Medulla oblongata (tissue), 1 donor: ENCODE measurements around the gene SLC8A3.

Experiments used
- DNase-seq: peaks from one replicate; pipeline ENCODE4 v3.0.0-alpha.2; 2015; ENCODE audit errors: extremely low spot score

SLC8A3 gene

GRCh38 chr14:70118064-70118463 is 70.7 kb downstream of the SLC8A3 start:
- no peak for DNase-seq

DNA sequence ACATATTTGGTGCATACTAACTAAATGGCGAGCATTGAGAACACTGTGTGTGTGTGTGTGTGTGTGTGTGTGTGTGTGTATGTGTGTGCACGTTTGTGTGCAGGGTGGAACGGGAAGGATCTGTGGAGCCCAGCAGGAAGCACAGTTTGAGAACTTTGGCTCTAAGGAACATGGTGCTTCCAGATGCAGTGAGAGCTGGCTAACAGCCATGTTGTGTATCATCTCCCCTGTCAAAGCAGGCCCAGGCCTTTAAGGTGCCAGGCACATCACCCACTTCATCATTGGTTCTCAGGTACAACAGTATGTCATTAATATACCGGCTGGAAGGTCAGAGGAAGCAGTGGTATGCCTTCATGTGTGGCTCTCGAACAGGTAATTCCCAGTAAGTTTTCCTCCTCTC is 72.5 kb downstream of the SLC8A3 start:
- no peak for DNase-seq

DNA sequence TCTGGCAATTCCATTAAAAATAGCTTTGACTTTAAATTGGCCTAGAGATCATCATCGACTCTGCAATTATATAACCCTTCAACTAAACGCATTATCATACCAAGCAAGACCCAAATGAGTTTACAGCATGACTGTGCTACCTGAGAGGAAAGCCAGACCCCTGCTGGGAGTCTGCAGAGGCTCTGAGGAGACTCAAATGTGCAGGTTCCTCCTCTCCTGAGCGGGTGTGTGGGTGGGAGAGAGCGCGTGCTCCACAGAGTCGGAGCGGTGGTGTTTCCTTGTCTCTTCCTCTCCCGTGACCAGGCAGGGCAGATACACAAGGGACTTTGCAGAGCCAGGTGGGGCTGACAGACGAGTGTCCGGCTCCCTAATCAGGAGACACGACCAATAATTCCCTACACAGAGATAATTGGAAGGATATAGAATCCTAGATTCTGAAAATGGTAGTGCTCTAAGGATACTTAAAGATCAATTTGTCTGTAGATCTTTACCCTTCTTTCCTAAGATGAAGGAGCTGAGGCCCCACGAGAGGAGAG is 74.1 kb downstream of the SLC8A3 start:
- no peak for DNase-seq

- DNase-seq, result no peak
Observed at GRCh38 chr14:70113211-70113610, 75.5 kb downstream of the SLC8A3 start.

DNA sequence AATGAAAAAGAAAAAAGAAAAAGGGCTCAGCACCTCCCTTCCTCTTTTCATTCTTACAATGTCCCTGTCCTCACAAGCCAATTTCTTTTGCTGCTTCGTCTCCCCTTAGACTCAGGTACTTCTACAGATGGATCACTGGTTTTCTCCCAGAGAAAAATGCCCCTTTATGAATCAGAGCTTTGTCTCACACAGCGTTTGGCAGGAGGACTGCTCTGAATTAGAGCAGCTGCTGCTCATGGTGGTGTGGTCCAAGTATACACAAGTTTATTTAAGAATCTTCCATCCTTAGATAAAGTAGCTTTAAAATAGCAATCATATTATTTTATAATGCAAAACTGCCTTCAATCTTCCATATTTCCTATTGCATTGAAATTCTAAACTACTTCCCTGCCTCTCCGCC is 80.3 kb downstream of the SLC8A3 start:
- peak; percentile 61 for DNase-seq

- DNase-seq, result no peak
Observed at GRCh38 chr14:70107309-70107708, 81.4 kb downstream of the SLC8A3 start.

DNA sequence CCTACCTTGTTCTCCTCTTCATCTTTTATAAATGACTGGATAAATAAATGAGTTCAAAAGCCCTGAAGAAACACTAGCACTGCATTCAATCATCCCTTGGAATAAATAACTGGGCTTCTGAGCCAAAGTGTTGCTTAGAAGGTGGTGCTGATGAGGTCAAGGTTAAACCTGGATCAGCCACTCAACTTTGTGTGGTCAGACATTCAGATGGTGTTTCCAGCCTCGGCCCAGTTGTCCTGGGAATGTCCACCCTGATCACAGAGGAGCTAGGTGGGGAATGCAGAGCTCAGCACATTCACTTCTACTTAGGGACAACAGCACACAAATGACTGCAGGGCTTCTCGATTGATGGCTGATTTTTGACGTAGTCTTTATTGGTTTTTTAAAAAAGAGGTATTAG is 88.7 kb downstream of the SLC8A3 start:
- DNase-seq, result no peak

DNA sequence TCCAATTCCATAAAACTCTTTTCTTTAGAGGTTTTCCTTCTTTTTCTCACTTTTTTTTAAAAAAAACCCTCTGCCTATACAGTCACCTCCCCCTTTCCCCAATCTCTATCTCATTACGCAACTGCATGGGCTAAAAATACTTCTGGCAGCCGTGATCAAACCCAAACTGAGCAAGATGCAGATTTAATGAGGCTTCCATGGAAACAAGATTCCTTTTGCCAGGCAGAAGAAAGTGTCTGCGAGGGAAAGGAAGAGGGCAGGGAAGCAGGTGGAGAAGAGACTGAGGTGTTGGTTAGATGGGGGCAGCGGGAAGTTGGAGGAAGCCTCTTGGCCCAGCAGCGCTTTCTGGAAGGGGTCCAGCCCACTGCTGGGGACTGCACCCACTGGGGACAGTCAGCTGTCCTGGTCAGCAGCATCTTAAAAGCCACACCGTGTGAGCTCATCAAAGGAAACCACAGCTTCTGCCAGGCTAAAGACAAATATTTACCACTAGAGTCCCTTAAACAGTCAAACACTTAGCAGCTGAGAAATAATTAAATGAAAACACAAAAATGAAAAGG is 90.4 kb downstream of the SLC8A3 start:
- no peak for DNase-seq

DNA sequence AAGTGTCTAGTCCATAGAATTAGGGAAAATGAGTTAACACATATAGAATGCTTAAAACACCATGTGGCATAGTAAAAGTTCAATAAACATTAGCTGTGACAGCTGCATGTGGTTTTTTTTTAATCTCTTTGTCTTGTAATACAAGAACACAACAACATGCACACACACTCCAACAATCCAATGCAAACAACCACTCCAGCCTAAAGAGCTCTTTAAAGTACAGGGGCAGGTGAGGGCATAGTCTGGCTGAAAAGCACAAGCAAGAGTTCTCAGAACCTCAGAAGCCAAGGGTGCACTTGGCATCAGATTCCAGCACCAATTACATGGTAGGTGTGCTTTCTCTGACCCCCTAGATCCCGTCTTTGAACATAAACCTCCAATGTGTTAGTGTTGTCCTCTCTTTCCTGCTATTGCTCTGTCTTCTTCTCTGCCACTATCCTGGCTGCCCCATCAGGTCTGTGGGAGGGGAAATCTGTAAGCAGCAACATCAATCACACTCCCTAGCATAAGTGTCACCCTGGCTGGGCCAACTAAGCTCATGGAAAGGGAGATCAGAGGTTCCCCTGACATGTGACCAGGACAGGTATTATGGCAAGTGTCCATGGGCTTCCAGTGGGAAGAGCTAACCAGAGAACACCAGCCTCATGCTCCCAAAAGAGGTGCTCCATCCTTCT is 91.0 kb downstream of the SLC8A3 start:
- no peak for DNase-seq

GRCh38 chr14:70096866-70097265 is 91.9 kb downstream of the SLC8A3 start:
- no peak for DNase-seq

- DNase-seq, result no peak
Observed at GRCh38 chr14:70094631-70095030, 94.1 kb downstream of the SLC8A3 start.

DNA sequence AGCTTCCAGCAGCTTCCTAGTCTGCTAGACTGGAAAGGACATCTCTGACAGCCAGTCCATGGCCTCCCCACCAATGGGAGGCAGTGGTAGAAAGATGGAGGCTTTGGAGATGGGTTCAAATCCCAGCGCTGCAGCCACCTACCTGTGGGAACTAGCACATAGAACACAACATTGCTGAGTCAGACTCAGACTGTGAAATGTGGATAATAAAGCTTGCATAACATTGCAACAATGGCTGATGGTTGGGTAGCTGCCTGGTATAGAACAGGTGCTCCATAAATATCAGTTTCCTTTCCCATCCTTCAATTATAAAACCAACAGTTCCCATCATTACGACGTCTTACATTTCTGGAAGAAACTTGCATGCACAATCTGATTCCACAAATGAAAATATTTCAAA is 94.6 kb downstream of the SLC8A3 start:
- DNase-seq, result no peak

- DNase-seq, result no peak
Observed at GRCh38 chr14:70093156-70093555, 95.6 kb downstream of the SLC8A3 start.

GRCh38 chr14:70087380-70087697 is 101.4 kb downstream of the SLC8A3 start:
- no peak for DNase-seq

DNA sequence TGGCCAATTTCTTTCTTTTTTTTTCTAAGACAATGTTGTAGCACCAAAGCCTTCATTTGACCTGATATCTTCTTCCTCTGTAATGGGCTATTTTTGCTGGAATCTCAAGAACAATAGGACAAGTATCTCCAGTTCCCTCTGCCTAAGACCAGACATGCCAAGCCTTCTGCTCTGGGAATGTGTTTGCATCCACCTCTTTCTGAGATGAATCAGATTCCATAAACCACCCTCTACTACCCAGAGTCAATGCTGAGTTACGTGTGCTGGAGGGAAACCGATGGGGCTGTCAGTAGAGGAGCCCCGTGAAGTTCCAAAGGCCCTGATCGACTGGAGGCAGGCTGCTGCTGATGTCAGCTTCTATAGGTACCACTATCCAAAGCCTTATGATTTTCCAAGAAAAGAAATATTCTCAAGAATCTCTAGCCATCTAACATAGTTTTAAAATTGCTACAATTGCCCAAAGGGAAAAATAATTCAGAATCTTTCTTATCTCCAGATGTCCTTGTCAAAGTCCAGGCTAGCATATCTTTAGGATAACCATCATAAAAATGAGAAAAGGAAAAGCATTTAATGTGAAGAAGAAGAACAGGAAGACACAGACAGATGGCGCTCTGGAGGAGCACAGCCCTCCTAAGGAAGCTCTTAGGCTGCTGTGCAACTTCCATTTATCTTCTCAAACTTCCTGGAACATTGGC is 101.9 kb downstream of the SLC8A3 start:
- DNase-seq, result peak; percentile 49

DNA sequence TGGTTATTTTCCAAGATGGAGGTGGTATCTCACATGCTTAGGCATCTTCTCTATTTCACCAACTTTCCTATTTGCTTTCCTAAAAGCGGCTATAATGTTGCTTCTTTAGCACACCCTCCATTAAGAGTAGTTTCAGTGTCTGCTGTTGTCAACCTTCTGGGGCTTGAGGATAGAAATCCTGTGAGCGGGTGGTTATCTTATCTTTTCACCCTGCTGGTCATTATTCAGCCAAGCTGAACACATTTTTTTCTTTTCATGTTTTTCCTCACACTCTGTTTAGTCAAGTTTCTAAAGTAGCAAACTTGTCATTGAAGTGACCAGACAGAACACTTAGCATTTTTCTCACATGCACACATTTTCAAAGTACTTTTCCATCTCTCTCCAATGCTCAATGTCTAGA is 104.5 kb downstream of the SLC8A3 start:
- no peak for DNase-seq

DNA sequence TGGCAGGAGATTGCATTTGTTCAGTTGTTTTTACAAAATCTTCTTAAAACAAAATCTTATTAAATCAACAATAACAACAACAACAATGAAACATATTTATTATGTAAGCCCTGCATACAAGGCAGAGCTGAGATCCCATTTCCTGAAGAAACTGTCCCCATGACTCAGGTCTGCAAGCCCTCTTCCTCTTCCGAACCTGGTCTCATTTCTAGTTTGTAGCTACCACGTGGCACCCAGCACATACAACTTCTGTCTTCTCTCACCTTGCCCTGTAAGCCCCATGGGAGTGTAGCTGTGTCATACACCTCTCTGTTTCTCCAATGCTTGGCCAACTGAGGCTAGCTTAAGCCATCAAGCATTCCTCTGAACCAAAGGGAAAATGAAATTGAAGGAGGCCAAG is 106.4 kb downstream of the SLC8A3 start:
- DNase-seq, result no peak

DNA sequence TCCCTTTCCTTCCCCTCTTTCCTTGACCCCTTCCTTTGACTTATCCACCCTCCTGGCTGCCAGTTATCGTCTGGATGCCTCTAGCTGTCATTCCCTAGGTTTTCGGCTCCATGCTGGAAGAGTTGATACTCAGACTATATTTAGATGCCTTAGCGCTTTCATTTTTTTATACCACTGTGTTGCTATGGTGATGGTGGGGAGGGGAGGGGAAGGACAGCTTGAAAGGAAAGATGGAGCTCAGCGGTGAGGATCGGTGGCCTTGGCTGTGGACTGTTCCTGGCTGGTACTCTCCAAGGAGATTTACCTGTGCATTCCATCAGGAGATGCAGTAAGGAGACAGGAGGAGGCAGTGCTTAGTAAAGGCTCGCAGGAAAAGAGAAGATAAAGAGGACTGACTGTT is 108.7 kb downstream of the SLC8A3 start:
- no peak for DNase-seq

- no peak for DNase-seq
Observed at GRCh38 chr14:70078329-70078728, 110.4 kb downstream of the SLC8A3 start.

GRCh38 chr14:70077720-70078119 is 111.0 kb downstream of the SLC8A3 start:
- no peak for DNase-seq

DNA sequence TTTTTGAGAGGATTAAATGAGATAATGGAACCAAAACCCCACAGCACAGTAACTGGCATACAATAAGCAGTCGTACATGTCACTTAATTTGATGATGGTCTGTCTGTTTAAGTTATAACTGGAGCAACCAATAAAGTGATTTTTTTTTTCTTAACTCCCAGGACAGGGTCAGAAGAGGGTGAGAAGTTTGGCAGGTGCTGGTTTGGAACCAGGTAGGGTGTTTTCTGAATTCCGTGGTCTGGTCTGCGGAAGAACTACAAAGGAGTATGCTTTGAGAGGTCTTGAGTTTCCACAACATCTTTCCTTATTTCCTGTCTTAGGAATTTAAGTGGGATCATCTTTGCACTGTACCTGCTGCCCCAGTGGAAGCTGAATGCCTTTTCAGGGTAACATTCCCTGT is 111.7 kb downstream of the SLC8A3 start:
- DNase-seq, result no peak

DNA sequence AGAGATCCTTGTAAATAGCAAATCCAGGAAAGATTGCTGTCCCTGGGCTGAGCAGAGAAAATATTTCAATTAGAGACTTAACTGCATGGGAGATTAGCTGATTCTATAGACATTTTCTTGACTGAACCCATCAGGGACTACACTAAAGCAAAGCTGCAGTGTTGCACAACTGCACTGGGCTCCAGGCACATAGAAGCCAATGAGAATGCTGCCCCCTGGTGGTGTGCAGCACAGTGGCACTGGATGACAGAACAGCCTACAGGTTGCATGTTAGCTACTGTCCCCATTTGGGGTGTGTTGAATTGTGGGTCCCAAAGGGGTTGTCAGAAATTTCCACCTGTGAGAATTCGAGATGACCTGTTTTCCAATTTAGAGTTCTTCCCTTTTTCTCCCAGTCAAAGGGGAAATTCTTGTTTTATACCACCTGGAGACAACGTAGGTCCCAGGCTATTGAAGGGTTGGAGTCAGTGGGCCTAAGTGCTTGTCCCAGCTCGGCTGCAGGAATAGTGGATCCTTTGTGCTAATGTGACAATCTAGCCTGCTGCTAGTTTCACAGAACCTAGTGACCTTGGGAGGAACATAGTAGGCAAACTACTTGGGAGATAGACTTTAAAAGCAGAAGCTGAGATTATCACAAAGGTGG is 114.7 kb downstream of the SLC8A3 start:
- DNase-seq, result peak; percentile 68

DNA sequence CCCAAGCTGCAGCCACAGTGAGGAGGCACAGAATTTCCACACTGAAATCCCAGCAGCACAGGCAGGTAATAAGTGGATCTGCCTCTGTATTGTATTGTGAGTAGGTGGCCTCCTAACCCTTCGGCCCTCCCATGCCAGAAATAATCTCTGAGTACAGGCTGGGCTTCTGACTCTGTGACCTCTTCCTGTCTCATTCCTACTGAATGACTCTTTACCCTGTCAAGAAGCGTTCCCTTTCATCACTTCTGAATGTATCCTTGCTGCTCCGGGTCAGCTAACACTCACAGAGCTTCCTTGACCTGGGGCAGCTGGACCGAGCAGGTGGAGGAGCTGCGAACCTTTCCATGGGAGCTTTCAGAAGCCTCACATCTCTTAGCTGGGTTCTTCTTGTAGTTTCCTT is 119.6 kb downstream of the SLC8A3 start:
- no peak for DNase-seq
